B cell (primary cell): ENCODE data around the gene ODR4. TPM values are rescaled to one million over a fixed set of nuclear protein-coding genes. Genes with fewer than 3 reads are reported as not detected.
"Not testable (repeated sequence)": the region's sequence is repeated elsewhere in the genome, so short reads cannot be mapped to it uniquely, and the experiment has no call there.

Source experiments
- ATAC-seq: fragments of 200-7000 bp; cut with Tn5 transposase; one replicate; pipeline ENCODE4 v1.10.0; 2021; ENCODE audit warnings: low read depth, mild to moderate bottlenecking, moderate number of reproducible peaks, moderate library complexity
- CTCF ChIA-PET: fragments of 350-600 bp; sonication (Branson Sonifier 250); formaldehyde crosslinking; loops from one replicate; lab custom pipeline; 2021; ENCODE audit warnings: antibody characterized with exemption, inconsistent platforms; lab: Charles Lee
- POLR2A ChIA-PET: fragments of 350-600 bp; sonication (Branson Sonifier 250); formaldehyde crosslinking; loops from one replicate; lab custom pipeline; 2021; ENCODE audit warnings: antibody characterized with exemption; lab: Charles Lee
- DNase-seq: peaks from one replicate; pipeline ENCODE4 v3.0.0; 2013
- H2AFZ ChIP-seq: 2 replicates; pipeline ENCODE4 v1.6.1; 2012; ENCODE audit warnings: mild to moderate bottlenecking, low read depth, low read length; ENCODE audit not compliant: insufficient read depth, poor library complexity, severe bottlenecking
- H3K27ac ChIP-seq, 2 donors: 1 replicate in 1 of 2; 2 replicates in 1 of 2; pipeline ENCODE4 v1.5.1; 2012 to 2013; ENCODE audit warnings: low read length in 2 of 2, mild to moderate bottlenecking in 2 of 2, moderate library complexity in 1 of 2
- H3K27me3 ChIP-seq, 4 experiments: fragments of 200-600 bp in 1 of 4; sonication (generic) in 1 of 4; replicated peaks in 1 of 4; 1 replicate in 2 of 4; 2 replicates in 2 of 4; pipeline versions ENCODE4 v1.6.1 to v1.7.0; 2013 to 2016; ENCODE audit warnings: low read length in 3 of 4, mild to moderate bottlenecking in 2 of 4, mixed read lengths in 1 of 4, moderate library complexity in 1 of 4; ENCODE audit not compliant: insufficient read depth in 4 of 4, control insufficient read depth in 3 of 4; ENCODE audit errors: control extremely low read depth in 1 of 4
- H3K36me3 ChIP-seq, 2 experiments: replicated peaks in 1 of 2; 1 replicate in 1 of 2; 2 replicates in 1 of 2; pipeline versions ENCODE4 v1.6.1 to v1.7.1; 2013; ENCODE audit warnings: low read length in 1 of 2; ENCODE audit not compliant: insufficient read depth in 2 of 2, control insufficient read depth in 1 of 2; ENCODE audit errors: control extremely low read depth in 1 of 2, extremely low read depth in 1 of 2
- H3K4me1 ChIP-seq, 2 donors: fragments of 200-600 bp in 1 of 2; sonication (generic) in 1 of 2; 1 replicate in 1 of 2; 2 replicates in 1 of 2; pipeline versions ENCODE4 v1.5.1 to v1.6.1; 2013 to 2017; ENCODE audit warnings: low read length in 2 of 2; ENCODE audit not compliant: control insufficient read depth in 2 of 2, insufficient read depth in 2 of 2
- H3K4me2 ChIP-seq: replicated peaks from 2 replicates; pipeline ENCODE3; 2012; ENCODE audit warnings: mild to moderate bottlenecking, low read depth, low read length; ENCODE audit not compliant: poor library complexity, severe bottlenecking
- H3K4me3 ChIP-seq, 5 experiments: fragments of 200-600 bp in 1 of 5; sonication (generic) in 1 of 5; 1 replicate in 3 of 5; 2 replicates in 2 of 5; pipeline versions ENCODE4 v1.5.1 to v1.7.0; 2011 to 2016; ENCODE audit warnings: low read length in 4 of 5, mild to moderate bottlenecking in 4 of 5, low read depth in 2 of 5, control low read depth in 1 of 5, moderate library complexity in 1 of 5; ENCODE audit not compliant: insufficient read depth in 1 of 5; ENCODE audit errors: control extremely low read depth in 1 of 5, extremely low read depth in 1 of 5
- H3K79me2 ChIP-seq: fragments of 200-600 bp; sonication (generic); one replicate; pipeline ENCODE4 v1.6.0; 2016; ENCODE audit warnings: low read length; ENCODE audit not compliant: control insufficient read depth, insufficient read depth
- H3K9ac ChIP-seq: fragments of 200-600 bp; sonication (generic); 2 replicates; pipeline ENCODE4 v1.6.1; 2017; ENCODE audit warnings: mild to moderate bottlenecking, low read length, moderate library complexity
- H3K9me3 ChIP-seq, 3 donors: one replicate each; pipeline versions ENCODE4 v1.6.1 to v1.7.1; 2013; ENCODE audit warnings: low read length in 2 of 3; ENCODE audit not compliant: control insufficient read depth in 2 of 3, insufficient read depth in 1 of 3; ENCODE audit errors: control extremely low read depth in 1 of 3
- H4K20me1 ChIP-seq: 2 replicates; pipeline ENCODE4 v1.6.0; 2012; ENCODE audit warnings: mild to moderate bottlenecking, low read length; ENCODE audit not compliant: insufficient read depth, control insufficient read depth, poor library complexity, severe bottlenecking
- H3K27ac Mint-ChIP-seq: one replicate; pipeline ENCODE4 v1.8.0; 2021; ENCODE audit warnings: mixed read lengths
- H3K27me3 Mint-ChIP-seq: one replicate; pipeline ENCODE4 v1.8.0; 2021; ENCODE audit warnings: mixed read lengths
- H3K4me1 Mint-ChIP-seq: one replicate; pipeline ENCODE4 v1.8.0; 2021; ENCODE audit warnings: mixed read lengths
- H3K4me3 Mint-ChIP-seq: one replicate; pipeline ENCODE4 v1.8.0; 2021; ENCODE audit warnings: mixed read lengths
- H3K9me3 Mint-ChIP-seq: one replicate; pipeline ENCODE4 v1.8.0; 2022; ENCODE audit warnings: mixed read lengths; ENCODE audit not compliant: insufficient read depth
- CTCF ChIP-seq: fragments of 200-600 bp; IDR thresholded peaks from one replicate; pipeline ENCODE4 v1.8.0; 2022; ENCODE audit warnings: antibody characterized with exemption, mild to moderate bottlenecking
- EZH2 ChIP-seq: IDR thresholded peaks from 2 replicates; pipeline ENCODE4 v1.6.1; 2012; ENCODE audit warnings: borderline replicate concordance, low read depth, mild to moderate bottlenecking, moderate library complexity, low read length; ENCODE audit not compliant: insufficient read depth, poor library complexity, severe bottlenecking
- WGBS: methylation state at CpG from one replicate; pipeline ENCODE4 v1.1.5; 2013; ENCODE audit warnings: missing lambda C conversion rate; ENCODE audit not compliant: insufficient coverage; 5-methylcytosine and 5-hydroxymethylcytosine counted together
- intact Hi-C: fragments of 100-400 bp; cut with micrococcal nuclease; formaldehyde crosslinking; loops from one replicate; pipeline ENCODE4 v1.10.0; 2022
- polyA plus RNA-seq: library from polyadenylated mRNA; depleted of rRNA; stranded (reverse); fragments of >200 nt; gene quantifications from 2 replicates; pipeline ENCODE4 v1.2.3, GENCODE V29; 2012
- total RNA-seq, 2 donors: library from RNA; stranded (reverse); fragments of 120-200 nt in 1 of 2; gene quantifications; 1 replicate in 1 of 2; 2 replicates in 1 of 2; pipeline versions ENCODE4 v1.2.3 to v1.2.4, GENCODE V29; 2013 to 2022

The ODR4 gene
- total and polyA plus RNA-seq, 2 donors (not counting 1 experiment from before 2014, with no cell fraction given) = 6.6 to 15.0 TPM

DNA sequence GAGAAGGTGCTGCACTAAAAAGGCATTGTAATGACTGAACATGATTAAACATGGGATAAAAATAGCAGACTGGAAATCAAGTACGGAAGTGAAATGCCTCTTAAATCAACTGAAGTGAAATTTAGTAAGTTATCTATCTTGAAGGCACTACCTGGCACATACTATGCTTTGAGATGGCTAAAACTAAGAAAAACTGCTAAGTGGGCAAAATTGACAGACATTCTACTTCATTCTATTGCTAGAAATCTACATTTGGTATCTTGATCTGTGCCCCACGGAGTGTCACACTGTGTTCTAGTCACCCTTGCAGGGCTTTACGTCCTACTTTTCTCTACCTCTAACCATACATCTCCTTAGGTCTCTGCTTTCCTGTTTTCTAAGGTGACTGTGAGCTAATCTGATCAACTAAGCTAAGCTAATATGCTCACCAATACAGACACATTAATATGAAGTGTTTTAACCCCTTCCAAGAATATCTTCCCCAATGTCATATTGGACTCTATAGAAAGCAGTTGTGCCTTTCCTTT, 81.2 kb downstream of the ODR4 start:
- ATAC-seq (no peak), DNase-seq (no peak)
- WGBS = 40% methylated on average over 1 of the region's 3 CpGs
- TF ChIP-seq EZH2 (no peak), CTCF (no peak)
- no peak overlapping the region for H3K27ac Mint-ChIP-seq
- H3K9ac ChIP-seq = no peak overlapping the region
- H3K27me3 Mint-ChIP-seq = no peaks in the 10 kb centered on the region
- no peak overlapping the region for H3K27ac ChIP-seq
- H3K4me3 ChIP-seq = no peak overlapping the region
- intact Hi-C loops = no loop called here
- no peaks in the 10 kb centered on the region for H3K27me3 ChIP-seq
- CTCF ChIA-PET = no interaction called here
- POLR2A ChIA-PET = no interaction called here
- no peak overlapping the region for H2AFZ ChIP-seq
- no peaks in the 10 kb centered on the region for H3K9me3 Mint-ChIP-seq
- H3K36me3 ChIP-seq = no peaks in the 10 kb centered on the region
- no peaks in the 10 kb centered on the region for H4K20me1 ChIP-seq
- H3K4me2 ChIP-seq = no peak overlapping the region
- H3K4me1 ChIP-seq = no peaks in the 10 kb centered on the region
- H3K4me1 Mint-ChIP-seq = peaks cover 6% of the 10 kb centered on the region
- H3K9me3 ChIP-seq = no peaks in the 10 kb centered on the region
- H3K79me2 ChIP-seq = no peaks in the 10 kb centered on the region
- H3K4me3 Mint-ChIP-seq = no peak overlapping the region

DNA sequence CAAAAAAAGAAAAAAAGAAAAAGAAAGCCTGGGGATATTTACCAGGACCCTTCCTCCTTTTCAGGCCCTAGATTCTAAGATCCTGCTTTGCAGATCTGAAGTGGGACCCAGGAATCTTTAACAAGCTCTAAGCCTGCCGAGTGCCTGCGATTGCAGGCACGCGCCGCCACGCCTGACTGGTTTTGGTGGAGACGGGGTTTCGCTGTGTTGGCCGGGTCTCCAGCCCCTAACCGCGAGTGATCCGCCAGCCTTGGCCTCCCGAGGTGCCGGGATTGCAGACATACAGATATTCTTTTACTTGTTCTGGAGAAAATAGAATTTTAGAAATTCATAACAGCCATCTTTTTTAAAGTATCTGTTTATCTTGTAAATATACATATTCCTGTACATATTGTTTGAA, 83.5 kb downstream of the ODR4 start:
- H3K36me3 ChIP-seq, H3K4me1 ChIP-seq, H3K79me2 ChIP-seq, H3K4me3 Mint-ChIP-seq, H3K27me3 ChIP-seq, H3K9me3 ChIP-seq, H3K4me1 Mint-ChIP-seq, H4K20me1 ChIP-seq, H3K9ac ChIP-seq, H3K27ac ChIP-seq, H2AFZ ChIP-seq, H3K27ac Mint-ChIP-seq, H3K4me3 ChIP-seq, H3K27me3 Mint-ChIP-seq, H3K9me3 Mint-ChIP-seq, H3K4me2 ChIP-seq, intact Hi-C loops, POLR2A ChIA-PET, DNase-seq, ATAC-seq: not testable (repeated sequence)
- 100% methylated on average over 9 of the region's 14 CpGs for WGBS
- CTCF ChIA-PET = interaction anchor here (1.2 kb wide), 1 partner anchor 25 kb away, joined by 3 read pairs; no protein-coding TSS in a partner anchor
